CD4-positive, alpha-beta T cell (primary cell): Measurements from ENCODE around the gene OSCP1. TPM values are rescaled to one million over a fixed set of nuclear protein-coding genes. Genes with fewer than 3 reads are reported as not detected.

Experiments
- ATAC-seq: fragments of 200-7000 bp; cut with Tn5 transposase; one replicate; pipeline ENCODE4 v1.10.0; 2022; ENCODE audit warnings: mild to moderate bottlenecking; ENCODE audit not compliant: poor library complexity
- CTCF ChIA-PET: fragments of 350-600 bp; sonication (Branson Sonifier 250); formaldehyde crosslinking; loops from one replicate; lab custom pipeline; 2021; ENCODE audit warnings: antibody characterized with exemption, inconsistent platforms; lab: Charles Lee
- POLR2A ChIA-PET: fragments of 350-600 bp; sonication (Branson Sonifier 250); formaldehyde crosslinking; loops from one replicate; lab custom pipeline; 2021; ENCODE audit warnings: antibody characterized with exemption, inconsistent platforms; lab: Charles Lee
- DNase-seq, 14 experiments: peaks; one replicate each; pipeline ENCODE4 v3.0.0-alpha.2; 2013 to 2020; ENCODE audit warnings: mixed read lengths in 2 of 14
- H3K27ac ChIP-seq, 2 donors: one replicate each; pipeline versions ENCODE4 v1.5.1 to v1.7.0; 2013; ENCODE audit warnings: low read length in 2 of 2, low read depth in 1 of 2, mild to moderate bottlenecking in 1 of 2
- H3K27me3 ChIP-seq, 2 experiments: 1 replicate in 1 of 2; 2 replicates in 1 of 2; pipeline versions ENCODE4 v1.6.1 to v1.7.0; 2013; ENCODE audit warnings: low read length in 2 of 2, control low read depth in 1 of 2, mild to moderate bottlenecking in 1 of 2, moderate library complexity in 1 of 2; ENCODE audit not compliant: insufficient read depth in 2 of 2, control insufficient read depth in 1 of 2
- H3K36me3 ChIP-seq: one replicate; pipeline ENCODE4 v1.6.1; 2013; ENCODE audit warnings: low read length, control low read depth; ENCODE audit not compliant: insufficient read depth
- H3K4me1 ChIP-seq: one replicate; pipeline ENCODE4 v1.6.1; 2013; ENCODE audit warnings: low read length, control low read depth; ENCODE audit not compliant: insufficient read depth
- H3K4me3 ChIP-seq: one replicate; pipeline ENCODE4 v1.5.1; 2013; ENCODE audit warnings: mild to moderate bottlenecking, low read length, moderate library complexity
- H3K9me3 ChIP-seq, 2 experiments: 1 replicate in 1 of 2; 2 replicates in 1 of 2; pipeline versions ENCODE4 v1.6.1 to v1.7.0; 2013; ENCODE audit warnings: low read length in 2 of 2, mild to moderate bottlenecking in 2 of 2, control low read depth in 1 of 2, moderate library complexity in 1 of 2; ENCODE audit not compliant: control insufficient read depth in 1 of 2, insufficient read depth in 1 of 2
- H3K27ac Mint-ChIP-seq: one replicate; pipeline ENCODE4 v1.8.0; 2020; ENCODE audit warnings: mixed read lengths
- H3K27me3 Mint-ChIP-seq: one replicate; pipeline ENCODE4 v1.8.0; 2021; ENCODE audit warnings: mixed read lengths
- H3K36me3 Mint-ChIP-seq: one replicate; pipeline ENCODE4 v1.8.0; 2021; ENCODE audit warnings: low read depth, mixed read lengths
- H3K4me1 Mint-ChIP-seq: one replicate; pipeline ENCODE4 v1.8.0; 2021; ENCODE audit warnings: low read depth, mixed read lengths
- H3K4me3 Mint-ChIP-seq: one replicate; pipeline ENCODE4 v1.8.0; 2020; ENCODE audit warnings: mild to moderate bottlenecking, mixed read lengths
- H3K9me3 Mint-ChIP-seq: one replicate; pipeline ENCODE4 v1.8.0; 2020; ENCODE audit warnings: mixed read lengths
- CTCF ChIP-seq: fragments of 200-600 bp; IDR thresholded peaks from one replicate; pipeline ENCODE4 v1.8.0; 2022; ENCODE audit warnings: antibody characterized with exemption, mild to moderate bottlenecking
- intact Hi-C, 2 experiments: fragments of 100-400 bp; cut with DNase I in 1 of 2; cut with micrococcal nuclease in 1 of 2; formaldehyde crosslinking; loops; one replicate each; pipeline versions ENCODE4 v1.15.1 to v1.9.0; 2023 to 2025; cut with DNase I, micrococcal nuclease
- total RNA-seq, 174 experiments: library from RNA in 2 of 174; stranded (reverse) in 2 of 174; gene quantifications; one replicate each; pipeline ENCODE4 v1.2.3 and lab custom pipeline; 2021 to 2026

Gene OSCP1
- total RNA-seq, 2 experiments from 2014 or later, result 0.82 to 2.4 TPM

DNA sequence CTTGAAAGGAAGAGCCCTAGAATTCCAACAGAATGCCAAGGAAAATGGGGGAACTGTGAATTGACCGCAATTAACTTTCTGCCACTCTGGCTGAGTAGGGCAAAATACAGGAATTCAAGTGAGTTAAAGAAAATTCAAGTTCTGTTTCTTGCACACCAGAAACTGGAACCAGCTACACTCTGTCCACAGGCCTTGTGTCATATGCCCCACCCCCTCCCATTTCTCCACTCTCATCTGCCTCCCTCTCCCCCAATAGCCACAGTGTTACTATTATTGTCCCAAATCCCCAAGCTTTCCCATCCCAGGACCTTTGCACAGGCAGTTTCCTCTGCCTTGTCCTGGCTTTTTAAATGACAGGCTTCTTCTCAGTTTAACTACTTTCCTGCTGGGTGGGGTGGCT lies 60.3 kb downstream of the OSCP1 start:
- ChIA-PET POLR2A (no interaction called here), CTCF (interaction anchor here (0.9 kb wide), 1 partner anchor 47 kb away, joined by 3 read pairs; no protein-coding TSS in a partner anchor)
- no peaks in the 10 kb centered on the region for H3K27me3 ChIP-seq
- no peak overlapping the region for H3K27ac ChIP-seq
- Mint-ChIP-seq H3K36me3 (peaks cover 57% of the 10 kb centered on the region), H3K27me3 (no peaks in the 10 kb centered on the region), H3K9me3 (no peaks in the 10 kb centered on the region), H3K4me1 (peaks cover 22% of the 10 kb centered on the region), H3K4me3 (no peak overlapping the region), H3K27ac (peak overlapping the region; percentile 68)
- no peak for TF ChIP-seq CTCF
- peaks cover 44% of the 10 kb centered on the region for H3K36me3 ChIP-seq
- ATAC-seq, result no peak
- peaks cover 29% of the 10 kb centered on the region for H3K4me1 ChIP-seq
- H3K4me3 ChIP-seq, result no peak overlapping the region
- no peak for DNase-seq
- intact Hi-C loops, result loop anchor here (5.0 kb wide), 4 partner anchors 32 to 303 kb away; partner anchors contain the start of genes ADPRS (in 1 of the 2), THRAP3 (in 1 of the 2) and TRAPPC3 (in 1 of the 2)
- H3K9me3 ChIP-seq, result no peaks in the 10 kb centered on the region

- DNase-seq, result no peak
- no peak overlapping the region for H3K4me3 Mint-ChIP-seq
- Histone ChIP-seq H3K27me3 (no peaks in the 10 kb centered on the region), H3K4me1 (peaks cover 36% of the 10 kb centered on the region), H3K4me3 (no peak overlapping the region), H3K9me3 (no peaks in the 10 kb centered on the region), H3K27ac (no peak overlapping the region), H3K36me3 (peaks cover 44% of the 10 kb centered on the region)
- ATAC-seq, result no peak
- H3K36me3 Mint-ChIP-seq, result peaks cover 65% of the 10 kb centered on the region
- H3K4me1 Mint-ChIP-seq, result peaks cover 30% of the 10 kb centered on the region
- H3K27ac Mint-ChIP-seq, result peak overlapping the region; percentile 68
- no peak for TF ChIP-seq CTCF
- POLR2A ChIA-PET, result interaction anchor here (1.0 to 1.6 kb wide), 2 partner anchors 8 to 165 kb away, joined by 3 to 6 read pairs; partner anchors contain the start of genes LSM10 and THRAP3
- no peaks in the 10 kb centered on the region for H3K27me3 Mint-ChIP-seq
- H3K9me3 Mint-ChIP-seq, result no peaks in the 10 kb centered on the region
- intact Hi-C loops, result loop anchor here (5.0 kb wide), 4 partner anchors 33 to 302 kb away; partner anchors contain the start of genes ADPRS (in 1 of the 2), THRAP3 (in 1 of the 2) and TRAPPC3 (in 1 of the 2)
- CTCF ChIA-PET, result interaction anchor here (0.9 to 1.3 kb wide), 2 partner anchors 31 to 47 kb away, joined by 3 read pairs; no protein-coding TSS in a partner anchor
These were observed 61.0 kb downstream of the OSCP1 start for GRCh38 chr1:36389261-36389660.

DNA sequence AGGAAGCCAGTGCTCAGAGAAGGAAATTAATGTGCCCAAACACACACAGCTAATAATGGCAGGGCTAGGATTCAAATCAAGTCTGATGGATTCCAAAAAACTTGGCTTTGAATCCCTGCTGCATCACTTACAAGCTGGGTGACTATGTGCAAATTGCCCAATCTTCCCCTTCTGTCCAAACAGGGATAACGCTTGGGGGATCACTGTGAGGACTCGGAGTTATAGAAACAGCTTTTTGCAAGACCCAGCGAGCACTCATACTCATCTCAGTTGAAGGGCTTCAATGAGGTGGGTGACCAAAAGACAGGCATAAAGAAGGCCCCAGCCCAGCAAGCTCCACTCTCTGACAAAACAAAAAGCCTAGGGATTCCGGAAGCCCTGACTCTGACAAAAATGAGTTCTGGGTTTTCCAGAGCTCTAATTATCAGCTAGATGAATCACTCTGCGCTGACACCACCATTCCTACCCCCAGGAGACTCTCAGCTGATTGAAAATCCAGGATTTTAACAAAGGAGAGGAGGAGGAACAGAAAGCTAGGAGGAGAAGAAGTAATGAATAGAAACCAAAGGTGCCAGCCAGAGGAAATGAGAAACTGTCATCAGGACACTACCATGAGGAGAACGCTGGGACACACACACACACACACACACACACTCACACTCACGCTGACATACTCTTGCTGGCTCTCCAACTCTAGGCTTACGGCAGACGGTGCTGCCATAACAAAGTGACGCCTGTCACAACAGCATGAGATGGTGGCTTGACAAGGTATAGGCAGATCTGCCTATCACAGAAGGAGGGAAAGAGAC lies 62.9 kb downstream of the OSCP1 start:
- peaks cover 42% of the 10 kb centered on the region for H3K4me1 Mint-ChIP-seq
- CTCF ChIA-PET, result interaction anchor here (0.7 to 2.3 kb wide), 12 partner anchors 10 to 238 kb away, joined by 3 to 18 read pairs (median 6); partner anchors contain the start of genes LSM10 and TRAPPC3
- H3K9me3 Mint-ChIP-seq, result no peaks in the 10 kb centered on the region
- Histone ChIP-seq H3K4me3 (no peak overlapping the region), H3K9me3 (no peaks in the 10 kb centered on the region), H3K36me3 (peaks cover 26% of the 10 kb centered on the region), H3K27me3 (no peaks in the 10 kb centered on the region), H3K4me1 (peaks cover 43% of the 10 kb centered on the region), H3K27ac (peak overlapping the region; percentile 90 to 91)
- H3K27ac Mint-ChIP-seq, result peak overlapping the region; percentile 98
- no peaks in the 10 kb centered on the region for H3K27me3 Mint-ChIP-seq
- DNase-seq (peak in 2 of 14 experiments; percentile 51 to 56), ATAC-seq (no peak)
- intact Hi-C loops, result loop anchor here (5.0 kb wide), 4 partner anchors 35 to 300 kb away; partner anchors contain the start of genes ADPRS (in 1 of the 2), THRAP3 (in 1 of the 2) and TRAPPC3 (in 1 of the 2)
- POLR2A ChIA-PET, result interaction anchor here (0.8 to 5.1 kb wide), 11 partner anchors 8 to 238 kb away, joined by 3 to 58 read pairs (median 6); partner anchors contain the start of genes LSM10, MRPS15, OSCP1 and TRAPPC3
- peaks cover 55% of the 10 kb centered on the region for H3K36me3 Mint-ChIP-seq
- H3K4me3 Mint-ChIP-seq, result peak overlapping the region; percentile 20
- no peak for TF ChIP-seq CTCF
